Measurements from ENCODE around the gene EXD2.
A peak's percentile ranks its signal among the peaks of the same experiment; 100 is the strongest.

DNA sequence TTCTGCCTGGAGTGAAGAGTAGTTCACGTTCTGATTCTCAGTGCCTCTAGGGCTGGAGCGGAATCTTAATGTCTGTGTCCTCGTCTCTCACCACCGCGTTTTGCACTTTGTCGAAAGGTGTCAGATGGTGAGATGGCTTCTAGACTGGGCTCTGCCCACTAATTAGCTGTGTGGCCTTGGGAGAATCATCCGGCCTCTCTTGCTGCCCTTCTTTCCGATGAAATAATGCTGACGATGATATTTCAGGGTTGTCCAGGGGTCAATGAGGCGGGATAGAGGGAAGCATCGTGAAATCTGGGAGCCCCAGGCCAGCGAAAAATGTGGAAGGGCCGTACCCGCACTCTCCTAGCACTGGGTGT, 67.8 kb downstream of the EXD2 start:
- TF ChIP-seq TAF1 (IDR thresholded peaks at IDR 0.05; ENCODE audit: borderline replicate concordance, low read depth, low read length) (no peak), ZNF274 (IDR thresholded peaks at IDR 0.05; ENCODE audit: insufficient read depth, insufficient read length) (no peak), GABPA (IDR thresholded peaks at IDR 0.05; ENCODE audit: low read depth) (no peak), POLR2AphosphoS2 (IDR thresholded peaks at IDR 0.05; ENCODE audit: low read depth, low read length) (no peak), POLR2A (IDR thresholded peaks at IDR 0.05; ENCODE audit: low read depth, low read length) (no peak), ZNF207 (IDR thresholded peaks at IDR 0.05; ENCODE audit: borderline replicate concordance) (no peak), EZH2 (IDR thresholded peaks at IDR 0.05; ENCODE audit: borderline replicate concordance, control insufficient read depth, low read depth, low read length) (0 out of 2 replicates have a peak, but pooled peaks have one; percentile 88), CEBPB (IDR thresholded peaks at IDR 0.05; ENCODE audit: borderline replicate concordance in 1 of 2, low read depth in 2 of 2, low read length in 2 of 2) (no peak), TCF7 (IDR thresholded peaks at IDR 0.05; ENCODE audit: borderline replicate concordance) (no peak), ESRRA (IDR thresholded peaks at IDR 0.05; ENCODE audit: low read length) (no peak), HDAC2 (IDR thresholded peaks at IDR 0.05) (no peak)
- TF ChIP-seq, protein P1, sequence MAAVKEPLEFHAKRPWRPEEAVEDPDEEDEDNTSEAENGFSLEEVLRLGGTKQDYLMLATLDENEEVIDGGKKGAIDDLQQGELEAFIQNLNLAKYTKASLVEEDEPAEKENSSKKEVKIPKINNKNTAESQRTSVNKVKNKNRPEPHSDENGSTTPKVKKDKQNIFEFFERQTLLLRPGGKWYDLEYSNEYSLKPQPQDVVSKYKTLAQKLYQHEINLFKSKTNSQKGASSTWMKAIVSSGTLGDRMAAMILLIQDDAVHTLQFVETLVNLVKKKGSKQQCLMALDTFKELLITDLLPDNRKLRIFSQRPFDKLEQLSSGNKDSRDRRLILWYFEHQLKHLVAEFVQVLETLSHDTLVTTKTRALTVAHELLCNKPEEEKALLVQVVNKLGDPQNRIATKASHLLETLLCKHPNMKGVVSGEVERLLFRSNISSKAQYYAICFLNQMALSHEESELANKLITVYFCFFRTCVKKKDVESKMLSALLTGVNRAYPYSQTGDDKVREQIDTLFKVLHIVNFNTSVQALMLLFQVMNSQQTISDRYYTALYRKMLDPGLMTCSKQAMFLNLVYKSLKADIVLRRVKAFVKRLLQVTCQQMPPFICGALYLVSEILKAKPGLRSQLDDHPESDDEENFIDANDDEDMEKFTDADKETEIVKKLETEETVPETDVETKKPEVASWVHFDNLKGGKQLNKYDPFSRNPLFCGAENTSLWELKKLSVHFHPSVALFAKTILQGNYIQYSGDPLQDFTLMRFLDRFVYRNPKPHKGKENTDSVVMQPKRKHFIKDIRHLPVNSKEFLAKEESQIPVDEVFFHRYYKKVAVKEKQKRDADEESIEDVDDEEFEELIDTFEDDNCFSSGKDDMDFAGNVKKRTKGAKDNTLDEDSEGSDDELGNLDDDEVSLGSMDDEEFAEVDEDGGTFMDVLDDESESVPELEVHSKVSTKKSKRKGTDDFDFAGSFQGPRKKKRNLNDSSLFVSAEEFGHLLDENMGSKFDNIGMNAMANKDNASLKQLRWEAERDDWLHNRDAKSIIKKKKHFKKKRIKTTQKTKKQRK (IDR thresholded peaks at IDR 0.05; ENCODE audit: low read depth, low read length): no peak
- TF ChIP-seq, protein P2, sequence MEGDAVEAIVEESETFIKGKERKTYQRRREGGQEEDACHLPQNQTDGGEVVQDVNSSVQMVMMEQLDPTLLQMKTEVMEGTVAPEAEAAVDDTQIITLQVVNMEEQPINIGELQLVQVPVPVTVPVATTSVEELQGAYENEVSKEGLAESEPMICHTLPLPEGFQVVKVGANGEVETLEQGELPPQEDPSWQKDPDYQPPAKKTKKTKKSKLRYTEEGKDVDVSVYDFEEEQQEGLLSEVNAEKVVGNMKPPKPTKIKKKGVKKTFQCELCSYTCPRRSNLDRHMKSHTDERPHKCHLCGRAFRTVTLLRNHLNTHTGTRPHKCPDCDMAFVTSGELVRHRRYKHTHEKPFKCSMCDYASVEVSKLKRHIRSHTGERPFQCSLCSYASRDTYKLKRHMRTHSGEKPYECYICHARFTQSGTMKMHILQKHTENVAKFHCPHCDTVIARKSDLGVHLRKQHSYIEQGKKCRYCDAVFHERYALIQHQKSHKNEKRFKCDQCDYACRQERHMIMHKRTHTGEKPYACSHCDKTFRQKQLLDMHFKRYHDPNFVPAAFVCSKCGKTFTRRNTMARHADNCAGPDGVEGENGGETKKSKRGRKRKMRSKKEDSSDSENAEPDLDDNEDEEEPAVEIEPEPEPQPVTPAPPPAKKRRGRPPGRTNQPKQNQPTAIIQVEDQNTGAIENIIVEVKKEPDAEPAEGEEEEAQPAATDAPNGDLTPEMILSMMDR (IDR thresholded peaks at IDR 0.05 in 2 of 3, conservative IDR thresholded peaks at IDR 0.05 in 1 of 3; ENCODE audit: control insufficient read depth in 2 of 3, extremely low read depth in 1 of 3, insufficient read depth in 1 of 3, low read depth in 3 of 3, low read length in 3 of 3): no peak
- TF ChIP-seq, protein P3, sequence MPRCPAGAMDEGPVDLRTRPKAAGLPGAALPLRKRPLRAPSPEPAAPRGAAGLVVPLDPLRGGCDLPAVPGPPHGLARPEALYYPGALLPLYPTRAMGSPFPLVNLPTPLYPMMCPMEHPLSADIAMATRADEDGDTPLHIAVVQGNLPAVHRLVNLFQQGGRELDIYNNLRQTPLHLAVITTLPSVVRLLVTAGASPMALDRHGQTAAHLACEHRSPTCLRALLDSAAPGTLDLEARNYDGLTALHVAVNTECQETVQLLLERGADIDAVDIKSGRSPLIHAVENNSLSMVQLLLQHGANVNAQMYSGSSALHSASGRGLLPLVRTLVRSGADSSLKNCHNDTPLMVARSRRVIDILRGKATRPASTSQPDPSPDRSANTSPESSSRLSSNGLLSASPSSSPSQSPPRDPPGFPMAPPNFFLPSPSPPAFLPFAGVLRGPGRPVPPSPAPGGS (IDR thresholded peaks at IDR 0.05; ENCODE audit: borderline replicate concordance, insufficient read depth, low read depth, low read length, poor library complexity, severe bottlenecking): no peak
